Activated CD4-positive, alpha-beta T cell treated with anti-CD3 and anti-CD28 coated beads, Interleukin-2, amount 50 U/mL, for 4 hours (primary cell): ENCODE measurements around the gene STX11.
"Not testable (repeated sequence)": the region's sequence is repeated elsewhere in the genome, so short reads cannot be mapped to it uniquely, and the experiment has no call there.

Experiments
- DNase-seq, 2 experiments: peaks; one replicate each; pipeline ENCODE4 v3.0.0-alpha.2; 2020

Gene STX11

GRCh38 chr6:144149894-144150709 is at the start of gene STX11:
TSS of gene STX11 (plus strand) at chr6:144150517. CDS start at chr6:144186628, 36,111 bp downstream.
- peak; percentile 66 to 74 for DNase-seq

DNA sequence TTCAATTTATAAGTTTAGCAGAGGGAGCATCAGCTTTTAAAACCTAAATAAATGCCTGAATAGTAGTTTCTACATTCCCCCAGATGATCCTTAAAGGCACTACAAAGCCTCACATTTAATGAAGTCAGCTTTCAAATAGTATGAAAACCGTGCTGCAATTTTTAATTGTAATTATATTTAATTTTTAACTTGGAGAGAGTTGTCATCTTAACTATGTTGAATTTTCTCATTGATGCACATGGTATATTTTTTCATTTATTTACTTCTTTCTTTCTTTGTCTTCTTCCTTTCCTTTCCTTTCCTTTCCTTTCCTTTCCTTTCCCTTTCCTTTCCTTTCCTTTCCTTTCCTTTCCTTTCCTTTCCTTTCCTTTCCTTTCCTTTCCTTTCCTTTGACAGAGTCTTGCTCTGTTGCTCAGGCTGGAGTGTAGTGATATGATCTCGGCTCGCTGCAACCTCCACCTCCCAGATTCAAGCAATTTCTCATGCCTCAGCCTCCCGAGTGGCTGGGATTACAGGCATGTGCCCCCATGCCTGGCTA is 47.2 kb upstream of the STX11 start:
- no peak for DNase-seq

DNA sequence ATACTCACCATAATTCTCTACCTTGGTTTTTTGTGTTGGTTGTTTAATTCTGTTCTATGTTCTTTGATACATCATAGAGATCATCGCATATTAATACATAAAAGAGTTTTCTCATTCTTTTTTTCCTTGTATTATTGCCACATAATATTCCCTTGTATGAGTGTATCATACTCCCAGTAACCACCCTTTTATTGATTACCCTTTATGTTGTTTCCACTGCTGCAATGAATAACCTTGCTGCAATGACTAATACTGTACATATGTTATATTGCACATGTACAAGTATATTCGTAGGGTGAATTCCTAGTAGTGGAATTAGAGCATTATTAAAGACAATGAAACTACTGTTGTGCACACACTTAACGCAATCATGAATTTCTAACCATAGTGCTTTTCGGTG is 45.8 kb upstream of the STX11 start:
- no peak for DNase-seq

- DNase-seq: no peak
These were observed 45.3 kb upstream of the STX11 start for GRCh38 chr6:144104898-144105487.

DNA sequence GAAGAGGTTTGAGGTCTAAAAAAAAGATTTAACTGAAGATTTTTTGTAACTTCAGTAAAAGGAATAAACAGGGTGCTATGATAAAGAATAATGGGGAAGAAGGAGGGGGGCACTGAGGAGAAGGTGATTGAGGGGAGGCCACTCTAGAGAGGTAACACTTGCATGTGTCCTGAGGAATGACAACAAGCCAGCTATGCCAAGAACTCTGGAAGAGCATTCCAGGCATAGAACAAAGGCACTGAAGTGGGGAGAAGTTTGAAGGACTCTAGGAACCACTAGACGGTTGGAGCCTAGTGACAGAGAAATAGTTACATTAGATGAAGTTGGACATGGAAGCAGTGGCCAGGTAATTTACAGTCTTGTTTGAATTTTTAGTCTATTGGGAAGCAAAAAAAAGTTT is 44.1 kb upstream of the STX11 start:
- DNase-seq: no peak

GRCh38 chr6:144110210-144110609 is 40.1 kb upstream of the STX11 start:
- DNase-seq: no peak

DNA sequence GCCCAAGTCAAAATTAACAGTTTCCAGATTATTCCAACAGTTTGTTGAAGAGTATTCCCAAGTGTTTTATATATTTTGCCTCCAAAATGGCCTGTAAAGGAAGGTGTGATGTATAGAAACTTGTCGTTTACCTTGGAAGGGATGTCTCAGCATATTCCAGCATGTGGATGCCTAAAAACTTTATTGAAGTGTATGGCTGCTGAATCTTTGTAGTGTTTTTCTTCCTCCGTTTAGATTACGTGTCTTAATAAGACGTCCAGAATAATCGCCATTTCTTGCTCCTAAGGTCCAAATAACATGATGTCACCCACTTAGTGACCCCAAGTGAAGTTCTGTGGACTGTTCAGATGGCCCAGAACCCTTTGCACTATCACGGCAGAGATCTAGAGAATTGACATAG is 37.0 kb upstream of the STX11 start:
- no peak for DNase-seq

DNA sequence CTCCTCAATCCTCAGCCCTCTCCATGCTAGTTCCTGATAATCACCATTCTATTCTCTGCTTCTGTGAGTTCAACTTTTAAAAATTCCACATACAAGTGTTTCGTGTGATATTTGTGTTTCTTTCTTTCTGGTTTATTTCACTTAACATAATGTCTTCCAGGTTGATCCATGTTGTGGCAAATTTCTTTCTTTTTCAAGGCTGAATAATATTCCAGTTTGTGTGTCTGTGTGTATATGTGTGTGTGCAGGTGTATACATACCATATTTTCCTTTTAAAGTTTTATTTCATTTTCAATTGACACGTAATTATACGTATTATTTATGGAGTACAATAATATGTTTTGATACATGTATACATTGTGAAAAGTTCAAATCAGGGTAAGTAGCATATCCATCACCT is 35.1 kb upstream of the STX11 start:
- DNase-seq: no peak

- no peak for DNase-seq
These were observed 30.9 kb upstream of the STX11 start for GRCh38 chr6:144119376-144119775.

GRCh38 chr6:144122861-144123260 is 27.5 kb upstream of the STX11 start:
- no peak for DNase-seq

DNA sequence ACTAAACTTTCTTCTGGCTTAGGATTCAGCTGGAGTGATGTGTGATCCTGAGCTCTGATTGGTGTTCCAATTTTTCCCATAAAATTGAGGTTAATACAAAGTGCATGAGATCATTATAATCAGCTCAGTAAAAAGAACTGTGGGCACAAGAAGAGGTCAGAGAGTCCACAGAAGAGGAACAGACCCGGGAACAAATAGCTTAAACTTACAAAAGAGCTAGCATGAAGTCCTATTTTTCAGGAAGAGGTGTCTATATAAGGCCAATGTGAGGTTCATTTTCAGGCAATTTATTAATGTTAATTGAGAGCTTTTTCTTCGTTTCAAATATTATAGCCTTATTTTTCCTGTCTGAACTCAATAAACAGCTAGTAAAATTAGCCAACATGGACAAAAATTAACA is 26.9 kb upstream of the STX11 start:
- DNase-seq: no peak

GRCh38 chr6:144123836-144124235 is 26.5 kb upstream of the STX11 start:
- no peak for DNase-seq

GRCh38 chr6:144127097-144127496 is 23.2 kb upstream of the STX11 start:
- DNase-seq: no peak

GRCh38 chr6:144129469-144129868 is 20.8 kb upstream of the STX11 start:
- no peak for DNase-seq

- DNase-seq: no peak
These were observed 19.0 kb upstream of the STX11 start for GRCh38 chr6:144131248-144131709.

- not testable (repeated sequence) for DNase-seq
These were observed 18.1 kb upstream of the STX11 start for GRCh38 chr6:144132167-144132690.

- DNase-seq: no peak
These were observed 17.0 kb upstream of the STX11 start for GRCh38 chr6:144133225-144133821.

DNA sequence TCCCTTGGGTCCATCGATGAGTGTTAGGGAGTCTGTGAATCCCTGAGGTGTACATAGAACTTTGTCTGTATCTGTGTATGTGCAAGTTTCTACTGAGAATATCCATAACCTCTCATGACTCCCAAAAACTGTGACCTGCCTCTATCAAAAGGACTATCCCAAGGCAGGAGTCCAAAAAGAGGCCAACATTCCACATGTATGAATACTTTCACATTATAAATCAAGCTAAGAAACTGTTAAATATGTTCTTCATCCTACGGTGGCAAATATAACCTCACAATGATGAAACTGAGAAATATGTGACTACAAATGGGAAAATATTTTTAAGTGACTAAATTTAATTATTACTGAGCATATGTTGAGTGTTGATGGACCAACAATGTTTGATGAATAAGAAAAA is 16.1 kb upstream of the STX11 start:
- no peak for DNase-seq

DNA sequence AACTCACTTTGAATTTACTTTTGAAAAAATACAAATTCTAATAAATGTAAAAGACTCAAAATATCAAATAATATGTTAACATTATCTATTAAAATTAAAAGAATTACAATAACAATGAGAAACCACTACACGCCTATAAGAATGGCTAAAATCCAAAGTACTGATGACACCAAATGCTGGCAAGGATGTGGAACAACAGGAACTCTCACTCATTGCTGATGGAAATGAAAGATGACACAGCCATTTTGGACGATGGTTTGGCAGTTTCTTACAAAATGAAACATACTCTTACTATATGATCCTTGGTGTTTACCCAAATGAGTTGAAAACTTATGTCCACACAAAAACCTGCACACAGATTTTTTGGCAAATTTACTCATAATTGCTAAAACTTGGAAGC is 15.6 kb upstream of the STX11 start:
- no peak for DNase-seq

- DNase-seq: no peak
These were observed 11.8 kb upstream of the STX11 start for GRCh38 chr6:144138542-144138941.

GRCh38 chr6:144139817-144140216 is 10.5 kb upstream of the STX11 start:
- no peak for DNase-seq

DNA sequence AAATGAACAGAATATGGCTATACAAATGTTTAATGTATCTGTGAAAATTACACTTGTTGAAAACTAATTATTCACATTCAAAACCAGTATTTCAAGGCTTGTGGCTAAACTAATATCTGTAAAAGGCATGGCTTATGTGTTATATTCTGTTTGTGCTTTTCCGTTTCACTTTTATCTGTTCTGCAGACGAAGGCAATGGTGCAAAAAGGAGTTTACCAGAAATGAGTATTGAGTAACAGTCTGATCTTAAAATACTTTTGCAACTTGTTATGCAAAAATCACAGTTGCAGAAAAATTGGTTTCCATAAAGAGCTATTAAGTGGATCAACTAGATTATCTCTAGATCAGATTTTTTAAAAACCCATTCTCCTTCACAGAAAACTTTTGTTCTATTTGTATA is 9.4 kb upstream of the STX11 start:
- no peak for DNase-seq

DNA sequence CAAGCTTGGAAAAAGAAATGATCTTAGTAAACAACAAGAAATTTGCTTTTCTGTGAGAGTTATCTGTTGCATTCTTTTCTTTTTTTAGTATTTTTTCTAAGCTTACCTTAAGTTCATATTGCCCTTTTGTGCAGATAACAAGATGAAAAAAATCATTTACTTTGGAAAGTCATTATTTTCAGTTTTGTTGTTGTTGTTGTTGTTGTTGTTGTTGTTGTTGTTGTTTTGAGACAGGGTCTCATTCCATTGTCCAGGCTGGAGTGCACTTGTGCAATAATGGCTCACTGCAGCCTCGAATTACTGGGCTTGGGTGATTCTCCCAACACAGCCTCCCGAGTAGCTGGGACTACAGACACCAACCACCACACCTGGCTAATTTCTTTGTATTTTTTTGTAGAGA is 8.8 kb upstream of the STX11 start:
- DNase-seq: no peak

GRCh38 chr6:144143106-144143505 is 7.2 kb upstream of the STX11 start:
- DNase-seq: no peak
